Stimulated activated CD4-positive, alpha-beta T cell treated with anti-CD3 and anti-CD28 coated beads, Interleukin-1b, Interleukin-23, amount 100 ng/mL, for 24 hours (primary cell): ENCODE data around the gene COL13A1.

ENCODE experiments used
- DNase-seq, 4 experiments: peaks; one replicate each; pipeline ENCODE4 v3.0.0-alpha.2; 2020; ENCODE audit warnings: low read depth in 4 of 4, low spot score in 1 of 4

Gene COL13A1

DNA sequence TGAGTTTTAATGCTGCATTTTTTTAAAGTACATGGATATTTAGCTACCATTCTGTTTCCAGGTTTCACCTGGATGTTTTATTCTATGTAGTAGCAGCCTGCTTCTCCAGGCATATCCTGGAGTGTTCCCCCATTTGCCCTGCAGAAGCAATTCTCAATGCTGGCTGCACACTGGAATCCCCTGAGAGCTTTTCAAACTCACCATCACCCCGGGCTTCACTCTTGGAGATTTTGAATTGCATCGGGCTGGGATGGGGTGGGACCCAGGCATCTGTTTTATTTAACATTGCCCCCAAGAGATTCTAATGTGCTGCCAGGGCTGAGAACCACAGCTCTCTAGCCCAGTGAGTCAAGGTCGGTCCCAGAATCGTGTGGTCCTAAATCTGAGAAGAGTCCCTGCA, 137.8 kb downstream of the COL13A1 start:
- no peak for DNase-seq

DNA sequence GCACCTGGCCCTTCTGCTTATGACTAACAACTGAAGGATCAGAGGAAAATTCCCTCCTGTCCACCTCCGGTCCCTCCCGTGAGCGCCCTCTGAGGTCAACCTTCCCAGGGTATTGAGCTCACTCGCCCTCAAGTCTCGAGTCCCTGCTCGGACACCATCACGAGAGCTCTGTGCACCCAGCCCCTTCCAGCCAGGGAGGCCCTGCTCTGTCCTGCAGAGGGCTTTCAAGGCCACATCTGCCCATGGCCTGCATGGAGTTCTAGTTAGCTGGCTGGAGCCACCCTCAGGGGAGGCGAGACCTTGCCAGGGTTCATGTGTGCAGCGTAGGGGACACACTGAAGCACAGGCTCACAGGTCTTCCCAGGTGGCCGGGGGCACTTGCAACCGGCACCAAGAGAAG, 140.0 kb downstream of the COL13A1 start:
- no peak for DNase-seq

DNA sequence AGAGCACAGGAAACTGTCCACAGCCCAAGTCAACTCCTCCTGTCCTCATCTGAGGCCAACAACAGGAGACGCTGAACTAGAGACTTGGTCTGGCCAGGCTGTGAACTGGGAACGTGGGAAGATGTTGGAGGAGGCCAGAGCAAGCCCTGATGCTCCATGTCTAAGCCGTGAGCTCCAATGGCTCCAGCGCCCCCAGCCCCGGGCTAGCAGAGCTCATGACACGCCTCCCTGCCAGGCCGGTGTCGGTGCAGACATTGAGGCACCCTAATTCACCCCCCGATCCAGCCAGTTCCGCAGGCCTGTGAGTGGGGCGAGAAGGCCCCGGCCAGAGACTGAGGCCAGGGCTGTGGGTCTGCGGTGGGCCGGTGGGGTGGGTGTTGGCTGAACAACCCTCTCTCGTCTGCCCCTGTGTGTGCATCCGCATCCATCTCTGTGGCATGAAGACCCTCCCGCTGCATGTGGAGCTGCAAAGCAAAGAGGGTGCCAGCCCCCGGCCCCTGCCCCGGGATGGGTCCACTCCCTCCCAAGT, 141.7 kb downstream of the COL13A1 start:
- no peak for DNase-seq

DNA sequence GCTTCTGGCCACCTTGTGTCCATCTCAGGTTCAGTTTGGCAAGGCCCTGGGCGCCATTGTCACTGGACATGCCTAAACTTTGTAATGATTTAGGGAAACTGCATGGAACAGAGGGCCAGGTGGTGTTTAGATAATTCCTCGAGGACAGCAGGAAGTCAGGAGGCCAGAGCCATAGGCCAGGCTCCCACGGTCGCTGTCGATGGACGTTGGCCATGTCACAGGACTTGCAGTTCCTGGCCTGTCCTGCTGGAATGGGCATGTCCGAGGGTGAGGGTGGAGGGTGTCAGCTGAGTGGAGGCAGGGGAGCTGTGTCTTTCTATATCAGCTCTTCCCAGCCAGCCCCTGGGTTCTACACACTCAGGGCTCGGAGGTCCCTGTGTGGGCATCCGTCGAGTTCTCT, 143.1 kb downstream of the COL13A1 start:
- DNase-seq, result no peak

DNA sequence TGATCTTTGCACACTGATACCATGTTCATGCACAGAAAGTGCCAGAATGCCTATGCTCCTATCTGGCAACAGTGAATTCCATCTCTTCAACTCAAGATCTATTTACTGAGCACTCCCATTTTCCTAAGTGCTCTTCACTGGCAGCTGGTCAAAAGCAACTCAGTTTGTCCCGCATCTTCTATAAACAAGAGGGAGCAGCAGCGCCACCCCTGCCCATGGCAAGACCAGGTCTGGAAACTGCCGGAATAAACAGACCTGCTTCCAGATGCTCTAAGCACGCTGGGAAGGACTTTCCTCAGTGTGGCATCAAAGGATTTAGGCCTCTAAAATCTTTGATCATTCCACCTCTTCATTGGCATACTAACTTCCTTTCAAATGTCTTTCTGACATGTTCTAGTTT, 146.6 kb downstream of the COL13A1 start:
- no peak for DNase-seq

DNA sequence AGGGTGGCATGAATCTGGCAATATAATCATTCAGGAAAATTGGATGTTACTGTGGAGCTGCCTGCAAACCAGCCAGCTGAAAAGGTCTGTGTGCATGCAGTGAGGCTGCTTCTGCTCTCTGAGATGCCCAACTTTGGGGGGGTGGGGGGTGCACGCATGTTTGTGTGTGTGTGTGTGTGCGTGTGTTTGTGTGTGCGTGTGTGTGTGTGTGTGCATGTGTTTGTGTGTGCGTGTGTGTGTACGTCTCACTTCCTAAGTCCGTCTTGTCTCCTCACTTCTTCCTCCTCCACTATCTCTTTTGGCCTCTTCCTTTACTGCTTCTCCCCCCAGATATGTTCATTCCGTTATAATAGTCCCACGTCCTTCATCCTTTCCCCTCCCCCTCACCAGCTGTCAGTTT, 148.1 kb downstream of the COL13A1 start:
- no peak for DNase-seq

DNA sequence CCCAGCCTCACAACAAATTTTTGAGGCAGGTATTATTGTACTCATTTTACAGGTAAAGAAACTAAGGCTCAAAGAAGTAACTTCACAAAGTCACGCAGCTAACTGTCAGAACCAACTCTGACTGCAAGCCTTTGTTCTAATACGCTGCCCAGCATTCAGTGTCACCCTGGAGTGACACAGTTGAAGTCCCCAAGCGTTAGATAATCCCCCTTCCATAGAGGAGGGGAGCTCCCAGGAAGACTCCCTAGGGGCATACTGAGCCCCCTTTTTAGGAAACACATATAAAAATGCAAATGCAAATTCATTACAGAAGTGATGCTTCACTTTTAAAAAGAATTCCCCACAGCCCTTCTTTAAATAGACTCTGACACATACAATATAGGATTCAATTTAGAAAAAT, 150.0 kb downstream of the COL13A1 start:
- no peak for DNase-seq

DNA sequence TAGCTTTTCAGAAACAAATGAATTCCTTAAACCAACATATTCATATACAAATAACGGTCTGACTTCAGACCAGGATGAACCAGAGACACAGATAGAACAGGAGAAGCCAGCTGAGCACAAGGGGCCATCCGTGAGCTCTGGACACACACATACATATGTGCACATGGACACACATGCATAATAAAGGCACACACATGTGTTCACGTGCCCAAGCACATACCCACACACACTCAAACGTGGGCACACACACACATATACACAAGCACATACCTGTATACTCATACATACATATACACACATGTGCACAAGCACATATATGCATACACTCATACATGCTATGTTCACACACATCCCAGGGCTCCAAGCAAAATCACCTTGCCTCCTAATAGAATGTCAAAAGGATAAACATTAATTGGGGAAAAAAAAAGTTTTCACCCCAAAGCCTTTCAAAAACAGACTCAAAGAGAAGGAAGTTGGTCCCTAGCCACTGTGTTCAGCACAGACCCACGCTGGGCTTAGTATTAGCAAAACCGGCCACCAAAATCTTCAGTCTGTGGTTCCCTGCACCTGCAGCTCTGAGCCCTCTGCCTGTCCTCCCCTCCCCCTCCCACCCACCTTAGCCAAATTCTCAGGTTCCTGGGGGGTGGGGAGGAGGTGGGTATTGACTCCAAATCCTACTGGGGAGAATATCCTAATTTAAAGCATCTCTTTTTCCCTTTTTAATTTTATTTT, 150.5 kb downstream of the COL13A1 start:
- no peak for DNase-seq

DNA sequence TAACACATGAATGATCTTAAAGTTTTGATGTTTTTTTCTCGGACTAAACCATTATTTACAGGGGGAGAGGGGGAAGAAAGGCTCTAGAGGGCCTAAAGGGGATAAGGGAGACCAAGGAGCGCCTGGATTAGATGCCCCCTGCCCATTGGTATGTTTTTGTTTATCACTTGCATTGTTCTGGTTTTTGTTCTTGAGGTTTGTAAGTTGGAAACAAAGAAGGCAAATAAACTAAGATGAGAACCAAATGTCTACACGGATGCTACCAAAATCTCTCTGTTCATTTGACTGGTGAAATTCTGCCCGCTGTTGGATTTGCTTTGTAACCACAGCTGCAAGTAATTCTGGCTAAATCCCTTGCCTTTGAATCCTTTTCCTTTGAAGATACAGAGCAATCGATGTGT, 151.1 kb downstream of the COL13A1 start:
- DNase-seq, result no peak

DNA sequence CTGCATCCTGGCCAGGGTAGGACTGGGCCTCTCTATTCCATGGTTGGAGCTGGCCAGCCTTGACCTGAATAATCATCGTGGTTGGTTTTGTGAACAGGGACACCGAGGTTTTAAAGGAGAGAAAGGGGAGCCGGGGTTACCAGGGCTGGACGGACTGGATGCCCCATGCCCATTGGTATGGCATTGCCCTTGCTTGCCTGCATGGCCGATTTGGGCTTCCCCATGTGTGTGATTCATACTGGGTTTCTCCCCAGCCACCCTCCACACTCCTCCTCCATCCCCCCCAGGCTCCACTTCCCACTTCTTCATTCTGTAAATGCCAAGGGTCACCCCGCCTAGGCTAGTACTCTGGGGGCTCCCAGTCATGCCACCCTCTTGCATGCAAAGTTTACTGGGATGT, 152.1 kb downstream of the COL13A1 start:
- no peak for DNase-seq

DNA sequence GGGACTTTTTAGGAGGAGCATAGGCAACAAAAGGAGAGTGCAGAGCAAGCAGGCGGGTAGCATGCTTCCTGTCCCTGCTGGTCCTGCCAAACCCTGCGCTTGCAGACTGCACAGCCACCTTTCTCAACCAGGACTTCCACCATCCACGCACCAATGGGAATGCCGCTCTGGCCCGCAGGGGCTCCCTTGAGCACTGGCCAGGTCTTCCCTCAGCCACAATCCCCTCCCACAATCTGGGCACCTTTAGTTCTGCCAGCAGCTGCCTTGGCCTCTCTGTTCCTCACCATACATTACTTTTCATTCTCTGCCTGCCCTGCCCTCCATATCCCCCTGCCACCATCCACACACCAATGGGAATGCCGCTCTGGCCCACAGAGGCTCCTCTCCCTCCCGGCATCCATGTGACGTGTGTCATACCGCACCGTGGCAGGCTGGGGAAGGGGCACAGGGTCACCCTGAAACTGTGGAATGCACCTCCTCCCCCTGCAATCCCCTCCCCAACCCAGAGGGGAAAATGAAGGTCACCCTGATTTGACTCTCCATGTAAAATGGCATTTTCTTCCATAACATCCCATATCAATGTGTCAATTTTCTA, 153.6 kb downstream of the COL13A1 start:
- DNase-seq, result no peak

DNA sequence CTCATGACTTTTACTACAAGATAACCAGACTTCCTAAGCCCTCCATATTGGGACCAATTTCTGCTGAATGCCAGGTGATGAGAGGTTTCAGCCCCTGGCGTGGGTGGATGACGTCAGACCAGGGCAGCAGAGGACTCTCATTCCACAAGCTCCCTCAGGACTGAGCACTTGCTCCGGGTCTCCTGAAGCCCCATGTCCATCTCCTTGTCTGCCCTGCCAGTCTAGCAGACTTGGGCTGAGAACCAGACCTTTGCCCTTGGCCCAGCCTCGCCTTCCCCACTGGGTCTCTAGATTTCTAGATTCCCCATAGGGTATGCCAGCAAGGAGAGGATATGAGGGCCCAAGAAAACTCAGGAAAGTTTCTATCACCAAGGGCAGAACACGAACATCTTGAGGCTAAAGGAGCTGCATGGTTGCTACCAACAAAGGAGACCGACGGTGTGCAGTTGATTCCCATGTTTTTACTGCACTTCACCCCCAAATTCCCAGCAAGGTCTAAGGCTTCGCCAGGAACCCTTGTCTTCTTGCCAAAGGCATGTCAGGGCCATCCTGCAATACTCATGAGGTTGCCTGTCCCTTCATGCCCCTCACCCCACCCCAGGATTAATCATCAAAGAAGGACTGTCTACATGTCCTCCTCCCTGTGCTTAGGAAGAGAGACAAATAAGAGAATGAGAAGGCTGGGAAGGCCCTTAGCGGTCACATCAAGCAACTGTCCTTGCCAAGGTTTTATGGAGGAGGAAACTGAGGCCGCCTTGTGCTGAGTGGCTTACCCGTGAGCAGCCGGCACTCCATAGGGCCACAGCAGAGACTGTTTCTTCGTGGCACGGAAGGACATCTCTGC, 154.4 kb downstream of the COL13A1 start:
- DNase-seq, result no peak

DNA sequence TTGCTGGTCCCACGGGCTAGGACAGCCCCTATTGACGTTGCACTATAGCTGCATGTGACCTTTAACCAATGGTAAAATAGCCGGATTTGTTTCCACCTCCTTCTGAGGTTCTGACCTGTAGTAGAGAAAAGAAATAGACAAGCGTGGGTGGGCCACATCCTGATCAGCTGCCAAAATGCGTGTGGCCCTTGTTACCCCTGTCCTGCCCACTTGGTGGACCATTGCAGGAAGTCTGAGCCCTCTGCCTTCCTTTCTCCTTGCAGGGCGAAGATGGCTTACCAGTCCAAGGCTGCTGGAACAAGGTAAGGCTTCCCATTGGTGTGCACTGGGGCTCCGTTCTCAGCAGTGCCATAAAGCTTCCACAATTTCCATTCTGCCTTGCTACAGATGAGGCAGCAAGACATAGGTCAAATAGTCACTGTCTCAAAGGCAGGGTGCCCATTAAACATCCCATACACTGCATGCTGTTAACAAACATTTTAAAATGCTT, 155.1 kb downstream of the COL13A1 start:
- DNase-seq, result no peak

DNA sequence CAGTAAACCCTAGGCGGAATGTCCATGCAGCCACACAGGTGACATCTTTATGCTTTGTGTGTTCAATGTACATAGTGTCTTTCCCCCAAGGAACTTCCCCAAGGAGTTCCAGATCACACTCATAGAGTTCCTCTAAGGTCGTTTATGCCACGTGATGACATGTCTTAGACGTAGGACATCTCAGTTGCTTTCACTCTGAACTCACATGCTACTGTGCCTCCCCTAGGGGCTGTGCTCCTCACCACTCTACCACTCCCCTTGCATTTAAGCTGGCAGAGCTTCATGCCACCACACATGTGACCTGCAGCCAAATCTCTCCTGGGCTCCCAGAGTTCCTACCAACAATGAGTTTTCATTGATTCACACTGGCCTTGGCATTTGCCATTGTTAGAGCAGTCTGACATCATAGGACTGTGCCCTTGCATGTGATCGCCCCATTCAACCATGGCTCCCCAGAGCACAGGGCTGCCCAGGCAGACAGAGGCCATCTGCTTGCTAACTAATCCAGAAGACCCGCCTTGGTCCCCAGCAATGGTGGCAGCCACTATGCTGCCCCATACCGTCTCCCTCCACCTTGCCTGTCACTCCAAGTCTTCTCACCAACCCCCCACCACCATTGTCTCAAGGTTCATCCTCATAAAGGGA, 155.7 kb downstream of the COL13A1 start:
- no peak for DNase-seq

DNA sequence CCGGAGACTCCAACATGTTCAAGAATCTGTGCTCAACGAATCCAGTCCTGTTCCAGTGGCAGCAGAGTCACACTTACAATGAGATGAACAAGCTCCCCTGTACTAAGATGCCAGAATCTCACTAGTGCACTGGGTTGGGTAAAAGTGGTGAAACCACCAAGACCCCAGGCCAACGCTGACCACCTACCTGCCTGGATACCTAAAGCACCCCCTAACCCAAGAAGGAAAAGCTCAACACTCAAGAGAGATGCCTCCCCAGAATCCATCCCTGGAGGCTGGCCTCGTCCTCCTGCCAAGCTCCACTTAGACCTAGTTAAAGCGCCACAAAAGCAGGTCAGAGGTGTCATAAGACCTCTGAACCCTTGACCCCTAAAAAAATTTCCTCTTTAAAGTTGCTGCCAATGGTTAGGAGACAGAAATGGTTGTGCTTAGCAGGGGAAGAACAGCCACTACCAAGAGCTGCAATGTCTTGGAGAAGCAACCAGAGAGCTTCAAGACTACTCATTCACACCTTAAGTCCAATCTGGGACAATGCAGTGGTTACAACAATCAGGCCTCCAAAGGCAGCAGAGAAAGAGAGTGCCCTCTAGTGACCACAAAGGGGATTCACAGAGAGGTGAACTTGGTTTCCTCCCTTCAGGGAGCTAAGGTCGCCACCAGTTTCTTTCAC, 156.3 kb downstream of the COL13A1 start:
- no peak for DNase-seq

DNA sequence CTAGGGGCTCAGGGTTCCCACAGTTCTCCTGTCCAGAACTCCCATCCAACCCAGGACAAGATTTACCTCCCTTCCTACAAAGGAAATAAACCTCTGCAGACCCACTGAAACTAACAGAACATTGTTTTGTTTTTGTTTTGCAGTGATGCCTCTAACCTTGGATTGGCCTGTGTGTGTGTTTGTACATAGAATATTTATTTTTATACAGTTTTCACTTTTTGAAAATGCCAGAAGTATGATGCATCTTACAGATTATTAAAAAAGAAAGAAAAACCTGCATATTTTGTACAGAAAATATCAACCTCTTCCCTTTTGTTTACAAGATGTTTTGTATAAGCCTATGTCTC, 156.8 kb downstream of the COL13A1 start:
- DNase-seq, result no peak

DNA sequence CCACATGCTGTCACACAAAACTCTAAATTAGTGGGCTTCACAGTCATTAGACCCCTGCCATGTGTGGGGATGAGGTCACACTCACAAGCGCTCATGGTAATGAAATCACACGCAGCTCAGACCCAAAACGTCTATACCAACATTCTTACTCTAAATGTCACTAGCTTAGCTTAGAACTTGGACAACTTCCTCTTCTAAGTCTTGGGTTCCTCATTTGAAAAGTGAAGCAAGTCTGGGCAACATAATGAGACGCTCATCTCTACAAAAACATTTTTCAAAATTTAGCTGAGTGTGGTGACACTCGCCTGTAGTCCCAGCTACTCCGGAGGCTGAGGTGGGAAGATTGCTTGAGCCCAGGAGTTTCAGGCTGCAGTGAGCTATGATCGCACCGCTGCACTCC, 158.2 kb downstream of the COL13A1 start:
- DNase-seq, result no peak

DNA sequence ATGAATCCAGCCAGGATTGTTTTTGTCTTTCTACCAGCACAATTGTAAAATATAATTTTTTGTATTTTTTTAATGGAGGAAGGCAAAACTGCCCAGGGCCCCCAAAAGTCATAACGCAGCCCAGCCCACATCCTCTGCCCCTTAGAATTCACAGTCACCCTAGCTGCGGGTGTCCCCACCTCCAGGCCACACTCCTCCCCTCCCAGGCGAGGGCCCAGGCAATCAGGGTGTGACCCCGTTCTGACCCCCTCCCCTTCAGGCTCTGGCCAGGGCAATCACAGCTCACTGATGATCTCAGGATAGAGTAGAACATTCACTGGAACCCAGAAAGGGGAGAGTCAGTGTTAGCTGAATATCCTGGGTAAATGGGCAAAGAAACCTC, 158.9 kb downstream of the COL13A1 start:
- DNase-seq, result no peak

DNA sequence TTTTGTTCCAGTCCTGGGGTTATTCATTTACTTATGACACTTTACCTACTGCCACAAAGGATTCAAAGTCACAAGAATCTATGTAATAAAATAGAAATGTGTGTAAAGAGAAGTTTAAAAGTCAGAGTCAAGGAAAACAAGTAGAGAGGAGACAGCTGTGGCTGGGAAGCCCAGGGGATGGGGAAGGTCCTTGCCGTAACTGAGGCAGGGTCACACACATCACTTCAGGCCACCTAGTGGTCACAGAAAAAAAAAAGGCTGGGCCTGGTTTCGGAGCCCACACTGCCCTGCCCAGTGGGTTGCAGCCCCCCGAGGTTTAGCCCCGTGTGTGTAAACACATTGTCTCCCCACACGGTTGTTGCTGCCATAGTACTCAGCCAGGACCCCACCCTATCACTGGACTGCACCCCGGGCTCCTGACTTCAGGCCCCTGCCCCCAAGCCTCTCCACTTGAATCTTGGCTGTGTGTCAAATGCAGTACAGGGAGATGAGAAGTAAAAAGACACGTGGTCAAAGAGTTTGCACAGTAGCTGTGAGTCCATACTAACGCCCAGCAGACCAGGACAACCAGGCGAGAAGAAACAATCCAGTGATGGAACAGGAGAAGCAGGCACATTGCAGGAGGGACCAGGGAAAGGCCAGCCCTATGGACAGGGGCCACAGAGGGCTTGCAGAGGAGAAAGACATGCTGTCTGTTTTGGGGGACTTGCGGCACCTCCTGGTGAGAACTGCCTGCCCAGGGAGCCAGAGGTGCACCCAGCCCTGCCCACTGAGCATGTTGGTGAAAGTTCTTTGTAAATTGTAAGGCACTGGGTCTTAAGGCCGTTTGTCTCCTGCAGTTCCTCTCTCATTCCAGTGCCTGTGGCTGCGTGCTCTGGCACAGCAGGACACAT, 159.5 kb downstream of the COL13A1 start:
- no peak for DNase-seq
